T-cell (primary cell): ENCODE data around the gene EIPR1. TPM values are rescaled to one million over a fixed set of nuclear protein-coding genes. Genes with fewer than 3 reads are reported as not detected.
A peak's percentile ranks its signal among the peaks of the same experiment; 100 is the strongest.

Source experiments
- ATAC-seq, 4 experiments: fragments of 200-7000 bp in 3 of 4; fragments of 150-1000 bp in 1 of 4; cut with Tn5 transposase; replicated peaks in 1 of 4; 1 replicate in 3 of 4; 2 replicates in 1 of 4; pipeline ENCODE4 v1.10.0; 2021; ENCODE audit warnings: moderate library complexity in 3 of 4, mild to moderate bottlenecking in 2 of 4, moderate number of reproducible peaks in 1 of 4
- CTCF ChIA-PET, 2 donors: fragments of 300-600 bp; sonication (Branson Sonifier 250); formaldehyde crosslinking; loops; one replicate each; lab custom pipeline; 2022; ENCODE audit warnings: antibody characterized with exemption in 2 of 2; lab: Charles Lee
- POLR2A ChIA-PET, 2 donors: fragments of 300-600 bp; sonication (Branson Sonifier 250); formaldehyde crosslinking; loops; one replicate each; lab custom pipeline; 2022; ENCODE audit warnings: antibody characterized with exemption in 2 of 2; lab: Charles Lee
- DNase-seq, 35 experiments: peaks; one replicate each; pipeline versions ENCODE4 v3.0.0 to v3.0.0-alpha.2; 2013 to 2023
- H3K27ac ChIP-seq: one replicate; pipeline ENCODE4 v1.5.1; 2013; ENCODE audit warnings: low read length
- H3K27me3 ChIP-seq, 2 experiments: replicated peaks in 1 of 2; 1 replicate in 1 of 2; 2 replicates in 1 of 2; pipeline versions ENCODE4 v1.6.1 to v1.7.0; 2013; ENCODE audit warnings: low read length in 1 of 2, mixed read lengths in 1 of 2; ENCODE audit not compliant: control insufficient read depth in 2 of 2, insufficient read depth in 2 of 2; ENCODE audit errors: extremely low read depth in 1 of 2
- H3K36me3 ChIP-seq, 2 donors: 1 replicate in 1 of 2; 2 replicates in 1 of 2; pipeline versions ENCODE4 v1.6.1 to v1.7.0; 2013; ENCODE audit warnings: low read length in 1 of 2; ENCODE audit not compliant: control insufficient read depth in 2 of 2, insufficient read depth in 1 of 2; ENCODE audit errors: extremely low read depth in 1 of 2
- H3K4me1 ChIP-seq, 2 experiments: 1 replicate in 1 of 2; 2 replicates in 1 of 2; pipeline versions ENCODE4 v1.6.1 to v1.7.0; 2013; ENCODE audit warnings: low read length in 2 of 2, mixed read lengths in 1 of 2; ENCODE audit not compliant: insufficient read depth in 2 of 2, control insufficient read depth in 1 of 2; ENCODE audit errors: extremely low read depth in 1 of 2
- H3K4me3 ChIP-seq, 2 donors: 1 replicate in 1 of 2; 2 replicates in 1 of 2; pipeline versions ENCODE4 v1.5.1 to v1.7.0; 2013; ENCODE audit warnings: mild to moderate bottlenecking in 2 of 2, low read length in 1 of 2, moderate library complexity in 1 of 2; ENCODE audit not compliant: control insufficient read depth in 1 of 2; ENCODE audit errors: extremely low read depth in 1 of 2
- H3K9me3 ChIP-seq: 2 replicates; pipeline ENCODE4 v1.7.0; 2013
- H3K27ac Mint-ChIP-seq, 2 donors: one replicate each; pipeline ENCODE4 v1.8.0; 2020 to 2021; ENCODE audit warnings: mild to moderate bottlenecking in 2 of 2, mixed read lengths in 2 of 2
- H3K27me3 Mint-ChIP-seq, 2 donors: one replicate each; pipeline ENCODE4 v1.8.0; 2021 to 2022; ENCODE audit warnings: mixed read lengths in 2 of 2
- H3K36me3 Mint-ChIP-seq: one replicate; pipeline ENCODE4 v1.8.0; 2021; ENCODE audit warnings: mixed read lengths
- H3K4me1 Mint-ChIP-seq, 3 donors: one replicate each; pipeline ENCODE4 v1.8.0; 2020 to 2022; ENCODE audit warnings: mixed read lengths in 3 of 3, mild to moderate bottlenecking in 1 of 3
- H3K4me3 Mint-ChIP-seq, 3 donors: one replicate each; pipeline ENCODE4 v1.8.0; 2020 to 2022; ENCODE audit warnings: mild to moderate bottlenecking in 3 of 3, mixed read lengths in 3 of 3, moderate library complexity in 3 of 3
- H3K9me3 Mint-ChIP-seq, 3 donors: one replicate each; pipeline ENCODE4 v1.8.0; 2020 to 2022; ENCODE audit warnings: mixed read lengths in 3 of 3
- WGBS: methylation state at CpG from one replicate; pipeline ENCODE4 v1.1.5; 2013; ENCODE audit warnings: missing lambda C conversion rate; ENCODE audit not compliant: insufficient coverage; 5-methylcytosine and 5-hydroxymethylcytosine counted together
- total RNA-seq, 35 experiments: library from RNA in 6 of 35; stranded (reverse) in 6 of 35; fragments of 120-200 nt in 1 of 35; gene quantifications; one replicate each; pipeline versions ENCODE4 v1.2.1 to v1.2.4 and lab custom pipeline; 2013 to 2026

EIPR1 gene
- total RNA-seq, 5 donors from 2014 or later (not counting 1 experiment from before 2014, with no cell fraction given): 26.0 to 36.4 (median 27.8) TPM

DNA sequence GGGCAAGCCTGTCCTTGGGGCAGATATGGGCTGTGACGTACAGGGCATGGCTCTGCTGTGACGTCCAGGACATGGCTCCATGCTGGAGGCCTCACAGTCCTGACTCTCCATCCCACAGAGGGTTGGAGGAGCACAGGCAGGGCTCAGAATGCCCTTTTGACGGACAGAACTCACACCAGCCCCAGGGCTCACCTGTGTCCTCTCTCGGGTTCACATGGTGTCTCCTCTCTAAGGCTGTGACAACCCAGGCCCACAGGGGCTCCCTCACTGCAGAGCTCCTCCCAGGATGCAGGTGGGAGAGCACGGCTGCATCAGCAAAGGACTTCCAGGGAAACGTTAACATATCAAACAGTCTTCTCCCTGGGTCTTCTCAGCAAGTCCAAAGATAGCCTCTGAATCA lies 133.8 kb downstream of the EIPR1 start:
- WGBS: 100% methylated on average over 4 of the region's 6 CpGs
- ATAC-seq (no peak), DNase-seq (no peak)
- H3K27me3 Mint-ChIP-seq: no peaks in the 10 kb centered on the region
- Histone ChIP-seq H3K4me3 (no peak overlapping the region), H3K27me3 (no peaks in the 10 kb centered on the region), H3K36me3 (peaks cover 0 to under 1% of the 10 kb centered on the region in 2 donors), H3K9me3 (no peaks in the 10 kb centered on the region), H3K27ac (no peak overlapping the region), H3K4me1 (peaks cover 28 to 50% of the 10 kb centered on the region in 2 experiments)
- H3K9me3 Mint-ChIP-seq: peaks cover 1 to 2% (median 2%) of the 10 kb centered on the region in 3 donors
- H3K36me3 Mint-ChIP-seq: peaks cover 18% of the 10 kb centered on the region
- CTCF ChIA-PET: no interaction called here
- H3K27ac Mint-ChIP-seq: no peak overlapping the region
- POLR2A ChIA-PET: interaction anchor here in 1 of 2 donors (2.1 kb wide), 1 partner anchor 21 kb away, joined by 11 read pairs; no protein-coding TSS in a partner anchor
- peaks cover 6 to 28% (median 18%) of the 10 kb centered on the region in 3 donors for H3K4me1 Mint-ChIP-seq
- H3K4me3 Mint-ChIP-seq: peak overlapping the region in 1 of 3 donors; percentile 36

DNA sequence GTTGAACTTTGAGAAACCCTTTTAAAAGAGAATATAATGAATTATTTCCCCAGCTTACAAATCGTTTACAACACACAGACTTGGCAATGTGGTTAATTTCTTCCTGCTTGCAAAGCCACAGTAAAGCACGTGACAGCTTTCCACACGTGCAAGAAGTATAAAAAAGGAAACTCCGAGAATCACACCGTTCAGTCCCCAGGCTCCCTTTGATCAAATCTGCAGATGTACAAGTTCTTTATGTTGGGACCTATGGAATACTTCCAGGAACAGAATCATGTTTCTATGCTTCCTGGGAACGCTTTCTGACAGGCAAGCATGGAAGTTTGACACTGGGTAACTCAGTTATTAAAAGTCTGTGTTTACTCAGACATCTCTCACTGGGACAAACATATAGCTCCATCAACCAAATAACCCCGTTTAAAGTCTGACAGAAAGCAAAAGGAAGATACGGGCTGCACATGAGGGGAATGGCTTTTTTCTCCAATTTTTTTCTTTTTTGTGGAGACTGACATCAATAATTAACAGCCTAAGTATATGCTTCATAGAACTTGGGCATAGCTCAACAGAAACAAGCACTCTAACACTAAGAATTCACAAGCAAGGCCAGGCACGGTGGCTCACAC lies 134.8 kb downstream of the EIPR1 start:
- no peaks in the 10 kb centered on the region for H3K27me3 Mint-ChIP-seq
- peaks cover 6 to 28% (median 18%) of the 10 kb centered on the region in 3 donors for H3K4me1 Mint-ChIP-seq
- peak overlapping the region; percentile 74 to 84 for H3K27ac Mint-ChIP-seq
- peaks cover 16% of the 10 kb centered on the region for H3K36me3 Mint-ChIP-seq
- H3K9me3 Mint-ChIP-seq: no peaks in the 10 kb centered on the region
- H3K27me3 ChIP-seq: no peaks in the 10 kb centered on the region
- DNase-seq (peak in 33 of 35 experiments; percentile 16 to 82 (median 41)), ATAC-seq (peak; percentile 80 to 93 (median 92))
- no peaks in the 10 kb centered on the region for H3K36me3 ChIP-seq
- H3K9me3 ChIP-seq: no peaks in the 10 kb centered on the region
- CTCF ChIA-PET: interaction anchor here in 1 of 2 donors (0.9 kb wide), 1 partner anchor 20 kb away, joined by 4 read pairs; no protein-coding TSS in a partner anchor
- WGBS: 0% methylated on average over 1 of the region's 9 CpGs
- H3K4me3 ChIP-seq: no peak overlapping the region
- H3K27ac ChIP-seq: peak overlapping the region; percentile 67
- peak overlapping the region; percentile 15 to 62 (median 53) for H3K4me3 Mint-ChIP-seq
- POLR2A ChIA-PET: interaction anchor here in 1 of 2 donors (2.1 kb wide), 1 partner anchor 20 kb away, joined by 11 read pairs; no protein-coding TSS in a partner anchor
- peaks cover 28 to 57% of the 10 kb centered on the region in 2 experiments for H3K4me1 ChIP-seq

GRCh38 chr2:3241971-3242746 lies 135.5 kb downstream of the EIPR1 start:
- POLR2A ChIA-PET: interaction anchor here in 1 of 2 donors (2.1 kb wide), 1 partner anchor 19 kb away, joined by 11 read pairs; no protein-coding TSS in a partner anchor
- WGBS: 100% methylated on average over 1 of the region's 25 CpGs
- peak; percentile 34 to 54 (median 40) for ATAC-seq
- H3K27me3 ChIP-seq: no peaks in the 10 kb centered on the region
- H3K27ac ChIP-seq: peak overlapping the region; percentile 67
- no peaks in the 10 kb centered on the region for H3K36me3 ChIP-seq
- peak overlapping the region; percentile 4 to 62 (median 53) for H3K4me3 Mint-ChIP-seq
- H3K9me3 ChIP-seq: no peaks in the 10 kb centered on the region
- H3K9me3 Mint-ChIP-seq: no peaks in the 10 kb centered on the region
- H3K36me3 Mint-ChIP-seq: peaks cover 13% of the 10 kb centered on the region
- no peaks in the 10 kb centered on the region for H3K27me3 Mint-ChIP-seq
- peaks cover 28 to 57% of the 10 kb centered on the region in 2 experiments for H3K4me1 ChIP-seq
- peak in 1 of 35 experiments; percentile 30 for DNase-seq
- peaks cover 10 to 31% (median 22%) of the 10 kb centered on the region in 3 donors for H3K4me1 Mint-ChIP-seq
- H3K4me3 ChIP-seq: no peak overlapping the region
- CTCF ChIA-PET: interaction anchor here in 1 of 2 donors (0.9 kb wide), 1 partner anchor 19 kb away, joined by 4 read pairs; no protein-coding TSS in a partner anchor
- peak overlapping the region; percentile 74 to 84 for H3K27ac Mint-ChIP-seq

GRCh38 chr2:3238951-3239841 lies 138.4 kb downstream of the EIPR1 start:
- H3K4me3 Mint-ChIP-seq: no peak overlapping the region
- no peaks in the 10 kb centered on the region for H3K9me3 Mint-ChIP-seq
- H3K27me3 ChIP-seq: no peaks in the 10 kb centered on the region
- peaks cover 28 to 54% of the 10 kb centered on the region in 2 experiments for H3K4me1 ChIP-seq
- no peak overlapping the region for H3K27ac ChIP-seq
- CTCF ChIA-PET: no interaction called here
- no peaks in the 10 kb centered on the region for H3K27me3 Mint-ChIP-seq
- H3K4me1 Mint-ChIP-seq: peaks cover 11 to 31% (median 30%) of the 10 kb centered on the region in 3 donors
- peaks cover 16% of the 10 kb centered on the region for H3K36me3 Mint-ChIP-seq
- no peaks in the 10 kb centered on the region for H3K9me3 ChIP-seq
- H3K36me3 ChIP-seq: no peaks in the 10 kb centered on the region
- ATAC-seq (peak; percentile 42 to 52 (median 50)), DNase-seq (peak in 5 of 35 experiments; percentile 16 to 54 (median 21))
- H3K4me3 ChIP-seq: no peak overlapping the region
- POLR2A ChIA-PET: no interaction called here
- peak overlapping the region; percentile 28 to 66 for H3K27ac Mint-ChIP-seq
- 48% methylated on average over 16 of the region's 21 CpGs for WGBS

DNA sequence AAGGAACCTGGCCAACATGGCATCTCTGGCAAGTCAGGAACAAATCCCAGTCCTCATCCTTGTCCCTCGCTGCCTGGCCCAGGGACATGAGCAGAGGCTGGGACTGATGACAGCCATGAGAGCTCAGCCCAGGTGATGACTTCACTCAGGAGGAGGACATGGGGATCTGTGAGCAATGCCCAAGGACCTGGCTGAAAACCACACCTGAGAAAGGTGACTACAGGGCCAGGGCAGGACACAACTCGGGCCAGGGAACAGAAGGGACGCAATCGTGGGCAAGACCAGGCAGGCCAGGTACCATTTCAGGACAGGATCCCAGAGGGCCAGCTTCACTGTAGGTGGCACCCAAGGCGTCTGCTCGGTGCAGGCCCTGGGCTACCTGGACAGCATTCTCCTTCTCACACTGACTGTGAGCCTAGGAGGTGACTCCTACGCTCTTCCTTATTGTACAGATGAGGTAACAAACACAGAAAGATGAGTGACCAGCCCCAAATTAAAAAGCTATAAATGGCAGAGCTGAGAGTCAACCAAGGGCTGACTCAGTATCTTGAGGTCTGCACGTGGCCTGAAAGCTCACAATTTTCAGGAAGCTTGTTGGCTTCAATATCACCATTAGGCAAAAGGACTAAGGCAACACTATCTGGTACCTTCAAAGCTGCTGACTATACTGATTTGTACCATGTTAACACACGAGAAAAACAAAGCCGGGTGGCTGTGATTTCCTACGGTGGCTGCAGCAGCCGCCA lies 141.1 kb downstream of the EIPR1 start:
- no peak overlapping the region for H3K27ac ChIP-seq
- 87% methylated on average over 6 of the region's 12 CpGs for WGBS
- Mint-ChIP-seq H3K9me3 (no peaks in the 10 kb centered on the region), H3K4me3 (no peak overlapping the region), H3K27ac (no peak overlapping the region), H3K27me3 (no peaks in the 10 kb centered on the region), H3K36me3 (peaks cover 36% of the 10 kb centered on the region), H3K4me1 (peaks cover 4 to 21% (median 13%) of the 10 kb centered on the region in 3 donors)
- no peaks in the 10 kb centered on the region for H3K9me3 ChIP-seq
- peaks cover 0 to 3% of the 10 kb centered on the region in 2 donors for H3K36me3 ChIP-seq
- ChIA-PET CTCF (no interaction called here), POLR2A (no interaction called here)
- DNase-seq (no peak), ATAC-seq (no peak)
- H3K27me3 ChIP-seq: no peaks in the 10 kb centered on the region
- no peak overlapping the region for H3K4me3 ChIP-seq
- peaks cover 12 to 28% of the 10 kb centered on the region in 2 experiments for H3K4me1 ChIP-seq
